CD14-positive monocyte (primary cell): ENCODE measurements around the gene PSMB8. TPM values are rescaled to one million over a fixed set of nuclear protein-coding genes. Genes with fewer than 3 reads are reported as not detected.
A peak's percentile ranks its signal among the peaks of the same experiment; 100 is the strongest.

Experiments
- DNase-seq, 3 donors: peaks; one replicate each; pipeline ENCODE4 v3.0.0-alpha.2; 2011 to 2022
- H2AFZ ChIP-seq: 2 replicates; pipeline ENCODE4 v1.6.0; 2012; ENCODE audit warnings: mild to moderate bottlenecking, low read depth, low read length, inconsistent platforms; ENCODE audit not compliant: insufficient read depth, poor library complexity, severe bottlenecking
- H3K27ac ChIP-seq, 2 donors: 1 replicate in 1 of 2; 2 replicates in 1 of 2; pipeline ENCODE4 v1.5.1; 2012 to 2013; ENCODE audit warnings: low read length in 2 of 2, control low read depth in 1 of 2, inconsistent platforms in 1 of 2, low read depth in 1 of 2, mild to moderate bottlenecking in 1 of 2
- H3K27me3 ChIP-seq, 2 donors: one replicate each; pipeline versions ENCODE4 v1.6.0 to v1.6.1; 2011 to 2013; ENCODE audit warnings: low read length in 2 of 2; ENCODE audit not compliant: control insufficient read depth in 2 of 2, insufficient read depth in 2 of 2
- H3K36me3 ChIP-seq, 2 donors: replicated peaks in 1 of 2; 1 replicate in 1 of 2; 2 replicates in 1 of 2; pipeline versions ENCODE4 v1.5.1 to v1.6.1; 2012 to 2013; ENCODE audit warnings: low read length in 2 of 2, control low read depth in 1 of 2, inconsistent platforms in 1 of 2, mild to moderate bottlenecking in 1 of 2; ENCODE audit not compliant: insufficient read depth in 2 of 2, control insufficient read depth in 1 of 2
- H3K4me1 ChIP-seq, 2 donors: 1 replicate in 1 of 2; 2 replicates in 1 of 2; pipeline versions ENCODE4 v1.5.1 to v1.6.1; 2012 to 2013; ENCODE audit warnings: low read length in 2 of 2, control low read depth in 1 of 2, inconsistent platforms in 1 of 2, mild to moderate bottlenecking in 1 of 2, moderate library complexity in 1 of 2; ENCODE audit not compliant: insufficient read depth in 2 of 2, control insufficient read depth in 1 of 2
- H3K4me2 ChIP-seq: replicated peaks from 2 replicates; pipeline ENCODE3; 2012; ENCODE audit warnings: low read length, moderate library complexity, mild to moderate bottlenecking; ENCODE audit not compliant: poor library complexity, severe bottlenecking; ENCODE audit errors: extremely low read depth
- H3K4me3 ChIP-seq, 3 experiments: fragments of 200-600 bp in 1 of 3; sonication (generic) in 1 of 3; replicated peaks in 1 of 3; 1 replicate in 2 of 3; 2 replicates in 1 of 3; pipeline ENCODE4 v1.5.1; 2011 to 2013; ENCODE audit warnings: low read length in 3 of 3, mild to moderate bottlenecking in 3 of 3, control low read depth in 2 of 3, low read depth in 2 of 3, inconsistent platforms in 1 of 3, moderate library complexity in 1 of 3
- H3K79me2 ChIP-seq: 2 replicates; pipeline ENCODE4 v1.6.0; 2012; ENCODE audit warnings: mild to moderate bottlenecking, control low read depth, inconsistent platforms, low read length, moderate library complexity; ENCODE audit not compliant: insufficient read depth
- H3K9ac ChIP-seq: 2 replicates; pipeline ENCODE4 v1.6.0; 2017; ENCODE audit warnings: low read length, mild to moderate bottlenecking; ENCODE audit not compliant: insufficient read depth, poor library complexity, severe bottlenecking
- H3K9me3 ChIP-seq, 2 donors: replicated peaks in 1 of 2; 1 replicate in 1 of 2; 2 replicates in 1 of 2; pipeline versions ENCODE4 v1.5.1 to v1.6.1; 2012 to 2013; ENCODE audit warnings: low read length in 2 of 2, control low read depth in 1 of 2; ENCODE audit not compliant: control insufficient read depth in 1 of 2, insufficient read depth in 1 of 2
- H4K20me1 ChIP-seq: 2 replicates; pipeline ENCODE4 v1.6.0; 2012; ENCODE audit warnings: mild to moderate bottlenecking, low read length, control low read depth, moderate library complexity; ENCODE audit not compliant: insufficient read depth
- H3K27ac Mint-ChIP-seq, 7 donors: one replicate each; pipeline ENCODE4 v1.8.0; 2020; ENCODE audit warnings: mild to moderate bottlenecking in 7 of 7, mixed read lengths in 7 of 7, moderate library complexity in 6 of 7, inconsistent platforms in 2 of 7
- H3K27me3 Mint-ChIP-seq, 3 donors: one replicate each; pipeline ENCODE4 v1.8.0; 2021 to 2022; ENCODE audit warnings: low read depth in 3 of 3, mild to moderate bottlenecking in 3 of 3, mixed read lengths in 3 of 3, moderate library complexity in 3 of 3, inconsistent platforms in 1 of 3
- H3K36me3 Mint-ChIP-seq, 2 donors: one replicate each; pipeline ENCODE4 v1.8.0; 2020; ENCODE audit warnings: mixed read lengths in 2 of 2, inconsistent platforms in 1 of 2, mild to moderate bottlenecking in 1 of 2
- H3K4me1 Mint-ChIP-seq: one replicate; pipeline ENCODE4 v1.8.0; 2020; ENCODE audit warnings: mild to moderate bottlenecking, mixed read lengths
- H3K4me3 Mint-ChIP-seq, 2 donors: one replicate each; pipeline ENCODE4 v1.8.0; 2020; ENCODE audit warnings: mild to moderate bottlenecking in 2 of 2, mixed read lengths in 2 of 2, moderate library complexity in 1 of 2
- H3K9me3 Mint-ChIP-seq, 7 donors: one replicate each; pipeline ENCODE4 v1.8.0; 2020 to 2022; ENCODE audit warnings: mixed read lengths in 7 of 7, mild to moderate bottlenecking in 6 of 7, moderate library complexity in 6 of 7, inconsistent platforms in 2 of 7
- CTCF ChIP-seq: fragments of 200-600 bp; IDR thresholded peaks from one replicate; pipeline ENCODE4 v1.8.0; 2022; ENCODE audit warnings: antibody characterized with exemption, mild to moderate bottlenecking
- WGBS: methylation state at CpG from one replicate; pipeline ENCODE4 v1.1.5; 2013; ENCODE audit warnings: missing lambda C conversion rate; ENCODE audit not compliant: insufficient coverage; 5-methylcytosine and 5-hydroxymethylcytosine counted together
- intact Hi-C, 2 donors: fragments of 100-400 bp; cut with micrococcal nuclease; formaldehyde crosslinking; loops; one replicate each; pipeline versions ENCODE4 v1.15.0 to v1.15.1; 2023
- polyA plus RNA-seq, 3 donors: library from polyadenylated mRNA; depleted of rRNA in 1 of 3; unstranded in 2 of 3; stranded (reverse) in 1 of 3; fragments of 300-500 nt in 2 of 3; fragments of >200 nt in 1 of 3; fragmentation: Illumina TruSeq in 2 of 3; gene quantifications; 1 replicate in 2 of 3; 2 replicates in 1 of 3; pipeline ENCODE4 v1.2.3, GENCODE V29; 2012 to 2021

Gene PSMB8
- polyA plus RNA-seq, 3 donors, result 164 to 534 (median 487) TPM

GRCh38 chr6:32842690-32843089 lies 1.2 kb downstream of the PSMB8 start:
- peaks cover 29% of the 10 kb centered on the region for H4K20me1 ChIP-seq
- peaks cover 52 to 60% of the 10 kb centered on the region in 2 donors for H3K36me3 Mint-ChIP-seq
- intact Hi-C loops, result loop anchor here in 1 of 2 donors (5.0 kb wide), 1 partner anchor 130 kb away; no protein-coding TSS in a partner anchor
- peaks cover 0 to 6% (median 0%) of the 10 kb centered on the region in 3 donors for H3K27me3 Mint-ChIP-seq
- H3K9me3 ChIP-seq, result no peaks in the 10 kb centered on the region
- H3K79me2 ChIP-seq, result peaks cover 70% of the 10 kb centered on the region
- H3K27me3 ChIP-seq, result no peaks in the 10 kb centered on the region
- H3K9me3 Mint-ChIP-seq, result peaks cover 0 to 3% (median 0%) of the 10 kb centered on the region in 7 donors
- no peak for TF ChIP-seq CTCF
- peak overlapping the region in 1 of 2 donors; percentile 94 for H3K27ac ChIP-seq
- H3K4me1 Mint-ChIP-seq, result peaks cover 68% of the 10 kb centered on the region
- peak overlapping the region; percentile 98 to 99 for H3K4me3 Mint-ChIP-seq
- peaks cover 56 to 76% of the 10 kb centered on the region in 2 donors for H3K4me1 ChIP-seq
- H3K4me3 ChIP-seq, result peak overlapping the region in 1 of 3 experiments; percentile 87
- 72% methylated on average over 6 of the region's 8 CpGs for WGBS
- H3K27ac Mint-ChIP-seq, result peak overlapping the region; percentile 74 to 100 (median 99)
- H3K4me2 ChIP-seq, result peak overlapping the region; percentile 97
- H3K36me3 ChIP-seq, result peaks cover 36 to 50% of the 10 kb centered on the region in 2 donors
- no peak overlapping the region for H2AFZ ChIP-seq
- H3K9ac ChIP-seq, result no peak overlapping the region
- DNase-seq, result no peak

GRCh38 chr6:32842021-32842650 lies 1.7 kb downstream of the PSMB8 start:
- no peaks in the 10 kb centered on the region for H3K27me3 ChIP-seq
- peak overlapping the region; percentile 97 for H3K4me2 ChIP-seq
- DNase-seq, result no peak
- peak overlapping the region in 1 of 3 experiments; percentile 87 for H3K4me3 ChIP-seq
- peaks cover 50 to 57% of the 10 kb centered on the region in 2 donors for H3K36me3 Mint-ChIP-seq
- 95% methylated on average over 3 of the region's 6 CpGs for WGBS
- H3K27ac Mint-ChIP-seq, result peak overlapping the region in 3 of 7 donors; percentile 12 to 63 (median 31)
- TF ChIP-seq CTCF, result no peak
- peaks cover 56 to 76% of the 10 kb centered on the region in 2 donors for H3K4me1 ChIP-seq
- no peaks in the 10 kb centered on the region for H3K9me3 ChIP-seq
- peak overlapping the region; percentile 1 to 54 for H3K4me3 Mint-ChIP-seq
- H4K20me1 ChIP-seq, result peaks cover 29% of the 10 kb centered on the region
- H2AFZ ChIP-seq, result no peak overlapping the region
- intact Hi-C loops, result loop anchor here in 1 of 2 donors (5.0 kb wide), 1 partner anchor 130 kb away; no protein-coding TSS in a partner anchor
- H3K36me3 ChIP-seq, result peaks cover 33 to 47% of the 10 kb centered on the region in 2 donors
- H3K9ac ChIP-seq, result no peak overlapping the region
- peaks cover 0 to 2% (median 0%) of the 10 kb centered on the region in 7 donors for H3K9me3 Mint-ChIP-seq
- H3K27ac ChIP-seq, result no peak overlapping the region
- peaks cover 0 to 6% (median 0%) of the 10 kb centered on the region in 3 donors for H3K27me3 Mint-ChIP-seq
- peaks cover 70% of the 10 kb centered on the region for H3K79me2 ChIP-seq
- H3K4me1 Mint-ChIP-seq, result peaks cover 68% of the 10 kb centered on the region
